Measurements from ENCODE around the gene CNOT4.

Gene CNOT4

GRCh38 chr7:135320268-135320667, 189.6 kb downstream of the CNOT4 start:
- Histone ChIP-seq H3K27me3 (ENCODE audit: control insufficient read depth, insufficient read depth, low read length) (no peaks in the 10 kb centered on the region), H3K36me3 (ENCODE audit: control insufficient read depth, low read depth, low read length) (no peaks in the 10 kb centered on the region), H3K9ac (ENCODE audit: low read length) (no peak overlapping the region), H3K9me3 (ENCODE audit: control insufficient read depth, low read depth, low read length) (peaks cover 4% of the 10 kb centered on the region), H3K4me3 (ENCODE audit: low read length) (no peak overlapping the region), H3K27ac (ENCODE audit: low read length) (no peak overlapping the region), H3K4me1 (ENCODE audit: control insufficient read depth, low read depth, low read length) (no peaks in the 10 kb centered on the region)

GRCh38 chr7:135317676-135318325, 192.1 kb downstream of the CNOT4 start:
- Histone ChIP-seq H3K9me3 (ENCODE audit: control insufficient read depth, low read depth, low read length) (no peaks in the 10 kb centered on the region), H3K27me3 (ENCODE audit: control insufficient read depth, insufficient read depth, low read length) (no peaks in the 10 kb centered on the region), H3K36me3 (ENCODE audit: control insufficient read depth, low read depth, low read length) (no peaks in the 10 kb centered on the region), H3K4me1 (ENCODE audit: control insufficient read depth, low read depth, low read length) (no peaks in the 10 kb centered on the region), H3K27ac (ENCODE audit: low read length) (no peak overlapping the region), H3K9ac (ENCODE audit: low read length) (no peak overlapping the region), H3K4me3 (ENCODE audit: low read length) (no peak overlapping the region)

GRCh38 chr7:135316648-135317313, 193.1 kb downstream of the CNOT4 start:
- Histone ChIP-seq H3K4me3 (ENCODE audit: low read length) (no peak overlapping the region), H3K4me1 (ENCODE audit: control insufficient read depth, low read depth, low read length) (no peaks in the 10 kb centered on the region), H3K27ac (ENCODE audit: low read length) (no peak overlapping the region)

GRCh38 chr7:135313971-135314370, 195.9 kb downstream of the CNOT4 start:
- H3K36me3 ChIP-seq (ENCODE audit: control insufficient read depth, low read depth, low read length): no peaks in the 10 kb centered on the region
- H3K9ac ChIP-seq (ENCODE audit: low read length): no peak overlapping the region
- no peak overlapping the region for H3K27ac ChIP-seq (ENCODE audit: low read length)
- no peak overlapping the region for H3K4me3 ChIP-seq (ENCODE audit: low read length)
- H3K4me1 ChIP-seq (ENCODE audit: control insufficient read depth, low read depth, low read length): no peaks in the 10 kb centered on the region
- no peaks in the 10 kb centered on the region for H3K27me3 ChIP-seq (ENCODE audit: control insufficient read depth, insufficient read depth, low read length)
- no peaks in the 10 kb centered on the region for H3K9me3 ChIP-seq (ENCODE audit: control insufficient read depth, low read depth, low read length)

More at GRCh38 chr7:135316648-135317313, 193.1 kb downstream of the CNOT4 start:
- H3K9ac ChIP-seq (ENCODE audit: low read length): no peak overlapping the region
- H3K27me3 ChIP-seq (ENCODE audit: control insufficient read depth, insufficient read depth, low read length): no peaks in the 10 kb centered on the region
- H3K36me3 ChIP-seq (ENCODE audit: control insufficient read depth, low read depth, low read length): no peaks in the 10 kb centered on the region
- no peaks in the 10 kb centered on the region for H3K9me3 ChIP-seq (ENCODE audit: control insufficient read depth, low read depth, low read length)

Data from iPS-18a (cell line).